ENCODE results near the gene UTS2.

DNA sequence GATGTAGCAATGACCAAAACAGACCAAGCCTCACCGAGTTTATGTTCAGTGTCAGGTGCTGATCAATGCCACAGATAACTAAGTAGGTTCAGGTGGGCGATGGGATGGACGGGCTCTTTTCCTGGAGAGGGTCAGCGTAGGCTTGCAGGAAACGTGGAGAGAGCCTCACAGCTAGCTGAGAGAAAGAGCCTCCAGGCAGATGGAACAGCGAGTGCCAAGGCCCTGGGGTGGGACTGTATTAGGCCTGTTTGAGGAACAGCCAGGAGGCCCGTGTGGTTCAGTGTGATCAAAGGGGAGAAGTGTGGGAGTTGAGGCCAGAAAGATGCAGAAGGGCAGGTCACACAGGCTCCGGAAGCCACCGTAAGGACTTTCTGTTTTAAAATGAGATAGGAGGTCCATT is 7.3 kb upstream of the UTS2 start:
- TF ChIP-seq, protein P1, sequence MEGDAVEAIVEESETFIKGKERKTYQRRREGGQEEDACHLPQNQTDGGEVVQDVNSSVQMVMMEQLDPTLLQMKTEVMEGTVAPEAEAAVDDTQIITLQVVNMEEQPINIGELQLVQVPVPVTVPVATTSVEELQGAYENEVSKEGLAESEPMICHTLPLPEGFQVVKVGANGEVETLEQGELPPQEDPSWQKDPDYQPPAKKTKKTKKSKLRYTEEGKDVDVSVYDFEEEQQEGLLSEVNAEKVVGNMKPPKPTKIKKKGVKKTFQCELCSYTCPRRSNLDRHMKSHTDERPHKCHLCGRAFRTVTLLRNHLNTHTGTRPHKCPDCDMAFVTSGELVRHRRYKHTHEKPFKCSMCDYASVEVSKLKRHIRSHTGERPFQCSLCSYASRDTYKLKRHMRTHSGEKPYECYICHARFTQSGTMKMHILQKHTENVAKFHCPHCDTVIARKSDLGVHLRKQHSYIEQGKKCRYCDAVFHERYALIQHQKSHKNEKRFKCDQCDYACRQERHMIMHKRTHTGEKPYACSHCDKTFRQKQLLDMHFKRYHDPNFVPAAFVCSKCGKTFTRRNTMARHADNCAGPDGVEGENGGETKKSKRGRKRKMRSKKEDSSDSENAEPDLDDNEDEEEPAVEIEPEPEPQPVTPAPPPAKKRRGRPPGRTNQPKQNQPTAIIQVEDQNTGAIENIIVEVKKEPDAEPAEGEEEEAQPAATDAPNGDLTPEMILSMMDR (IDR thresholded peaks at IDR 0.05) = no peak
- no peak for TF ChIP-seq ZFX (IDR thresholded peaks at IDR 0.05; ENCODE audit: borderline replicate concordance)
